ENCODE measurements around the gene B4GALT1.

B4GALT1 gene

GRCh38 chr9:33140401-33141360 is 26.5 kb downstream of the B4GALT1 start:
- Histone ChIP-seq H3K27ac (ENCODE audit: insufficient read depth, low read length, poor library complexity, severe bottlenecking) (peak overlapping the region; percentile 0), H3K9me3 (ENCODE audit: control insufficient read depth, low read length) (no peaks in the 10 kb centered on the region), H3K4me1 (ENCODE audit: control insufficient read depth, insufficient read depth, low read length, poor library complexity, severe bottlenecking) (peaks cover 68% of the 10 kb centered on the region), H3K27me3 (replicated peaks; ENCODE audit: control insufficient read depth, insufficient read depth, low read length, poor library complexity, severe bottlenecking) (no peaks in the 10 kb centered on the region), H3K4me3 (ENCODE audit: insufficient read depth, low read depth, low read length, poor library complexity, severe bottlenecking) (no peak overlapping the region), H3K36me3 (ENCODE audit: control insufficient read depth, insufficient read depth, low read length) (no peaks in the 10 kb centered on the region)
- DNase-seq: no peak

GRCh38 chr9:33139421-33140228 is 27.5 kb downstream of the B4GALT1 start:
- no peak for DNase-seq
- H3K36me3 ChIP-seq (ENCODE audit: control insufficient read depth, insufficient read depth, low read length): peaks cover 6% of the 10 kb centered on the region
- H3K4me3 ChIP-seq (ENCODE audit: insufficient read depth, low read depth, low read length, poor library complexity, severe bottlenecking): no peak overlapping the region
- H3K27ac ChIP-seq (ENCODE audit: insufficient read depth, low read length, poor library complexity, severe bottlenecking): no peak overlapping the region
- no peaks in the 10 kb centered on the region for H3K9me3 ChIP-seq (ENCODE audit: control insufficient read depth, low read length)
- H3K27me3 ChIP-seq (replicated peaks; ENCODE audit: control insufficient read depth, insufficient read depth, low read length, poor library complexity, severe bottlenecking): no peaks in the 10 kb centered on the region
- peaks cover 63% of the 10 kb centered on the region for H3K4me1 ChIP-seq (ENCODE audit: control insufficient read depth, insufficient read depth, low read length, poor library complexity, severe bottlenecking)

- H3K9me3 ChIP-seq (ENCODE audit: control insufficient read depth, low read length): no peaks in the 10 kb centered on the region
- no peaks in the 10 kb centered on the region for H3K27me3 ChIP-seq (replicated peaks; ENCODE audit: control insufficient read depth, insufficient read depth, low read length, poor library complexity, severe bottlenecking)
- peaks cover 15% of the 10 kb centered on the region for H3K36me3 ChIP-seq (ENCODE audit: control insufficient read depth, insufficient read depth, low read length)
- peaks cover 54% of the 10 kb centered on the region for H3K4me1 ChIP-seq (ENCODE audit: control insufficient read depth, insufficient read depth, low read length, poor library complexity, severe bottlenecking)
- H3K4me3 ChIP-seq (ENCODE audit: insufficient read depth, low read depth, low read length, poor library complexity, severe bottlenecking): no peak overlapping the region
- DNase-seq: no peak
- H3K27ac ChIP-seq (ENCODE audit: insufficient read depth, low read length, poor library complexity, severe bottlenecking): no peak overlapping the region
Measured at GRCh38 chr9:33138768-33139167, 28.4 kb downstream of the B4GALT1 start.

- Histone ChIP-seq H3K27ac (ENCODE audit: insufficient read depth, low read length, poor library complexity, severe bottlenecking) (no peak overlapping the region), H3K27me3 (replicated peaks; ENCODE audit: control insufficient read depth, insufficient read depth, low read length, poor library complexity, severe bottlenecking) (no peaks in the 10 kb centered on the region), H3K4me1 (ENCODE audit: control insufficient read depth, insufficient read depth, low read length, poor library complexity, severe bottlenecking) (peaks cover 46% of the 10 kb centered on the region), H3K9me3 (ENCODE audit: control insufficient read depth, low read length) (no peaks in the 10 kb centered on the region), H3K36me3 (ENCODE audit: control insufficient read depth, insufficient read depth, low read length) (peaks cover 23% of the 10 kb centered on the region), H3K4me3 (ENCODE audit: insufficient read depth, low read depth, low read length, poor library complexity, severe bottlenecking) (no peak overlapping the region)
- no peak for DNase-seq
Measured at GRCh38 chr9:33137781-33138264, 29.3 kb downstream of the B4GALT1 start.

DNA sequence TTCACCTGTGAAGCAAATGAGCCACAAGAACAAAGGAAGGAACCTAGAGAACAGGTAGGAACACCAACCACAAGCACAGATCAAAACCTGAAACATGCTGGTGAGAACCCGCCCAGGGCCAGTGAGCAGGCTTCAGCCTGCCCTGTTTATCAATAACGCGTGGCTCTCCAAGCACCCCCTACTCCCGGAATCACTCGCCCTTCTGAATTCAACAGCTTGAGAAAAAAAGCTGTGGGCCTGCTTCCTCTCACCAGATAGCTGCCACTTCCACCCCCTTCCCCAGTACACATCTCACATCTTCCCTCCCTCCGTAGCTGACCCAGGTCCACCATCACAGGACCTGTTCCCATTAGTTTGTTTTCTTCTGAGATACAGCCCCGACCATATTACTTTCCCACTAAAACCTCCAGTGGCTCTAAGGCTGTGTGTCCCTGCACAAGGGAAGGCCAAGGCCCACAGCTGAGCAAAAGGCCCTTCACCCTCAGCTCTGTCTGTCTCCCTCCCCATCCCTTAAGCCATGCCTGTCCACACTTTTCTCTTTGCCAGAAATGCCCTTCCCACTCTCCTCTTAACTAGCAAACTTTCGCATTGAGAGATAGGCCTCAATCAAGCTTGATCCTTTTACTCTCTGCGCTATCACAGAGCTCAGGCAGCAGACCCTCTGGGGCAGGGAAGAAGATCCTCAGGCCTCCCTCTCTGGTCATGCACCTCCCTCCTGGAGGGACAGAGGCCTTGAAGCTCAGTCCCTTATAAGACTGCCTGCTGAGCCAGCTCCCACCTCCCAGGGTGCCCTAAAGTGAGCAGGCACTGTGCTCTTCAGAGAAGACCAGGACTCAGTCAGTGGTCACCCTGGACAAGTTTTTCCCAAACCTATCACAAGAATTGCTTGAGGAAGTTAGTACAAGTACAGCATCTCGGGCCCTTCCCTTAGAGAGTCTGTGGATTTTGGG is 30.1 kb downstream of the B4GALT1 start:
- H3K4me3 ChIP-seq (ENCODE audit: insufficient read depth, low read depth, low read length, poor library complexity, severe bottlenecking): no peak overlapping the region
- no peaks in the 10 kb centered on the region for H3K9me3 ChIP-seq (ENCODE audit: control insufficient read depth, low read length)
- peaks cover 40% of the 10 kb centered on the region for H3K4me1 ChIP-seq (ENCODE audit: control insufficient read depth, insufficient read depth, low read length, poor library complexity, severe bottlenecking)
- H3K27ac ChIP-seq (ENCODE audit: insufficient read depth, low read length, poor library complexity, severe bottlenecking): peak overlapping the region; percentile 12
- peaks cover 23% of the 10 kb centered on the region for H3K36me3 ChIP-seq (ENCODE audit: control insufficient read depth, insufficient read depth, low read length)
- no peak for DNase-seq
- no peaks in the 10 kb centered on the region for H3K27me3 ChIP-seq (replicated peaks; ENCODE audit: control insufficient read depth, insufficient read depth, low read length, poor library complexity, severe bottlenecking)

DNA sequence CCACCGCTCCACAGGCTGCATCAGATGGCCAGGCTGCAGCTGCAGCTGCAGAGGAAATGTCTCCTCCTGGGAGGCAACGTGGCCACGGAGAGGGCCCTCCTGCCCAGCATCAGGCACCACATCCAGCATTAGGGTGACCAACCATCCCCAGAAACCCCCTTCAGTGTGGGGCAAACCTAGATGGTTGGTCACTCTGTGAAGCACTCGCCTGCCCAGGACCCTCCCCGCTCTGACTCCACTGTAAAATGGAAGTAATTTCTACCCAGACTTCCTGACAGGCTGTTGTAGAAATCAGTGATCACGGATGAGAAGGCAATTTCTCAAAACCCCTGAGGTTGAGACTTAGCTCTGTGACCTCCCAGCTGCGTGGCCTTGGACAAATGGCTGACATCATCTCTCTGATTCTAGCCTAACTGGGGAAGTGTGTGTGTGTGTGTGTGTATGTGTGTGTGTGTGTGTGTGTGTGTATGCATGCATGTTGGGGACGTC is 31.6 kb downstream of the B4GALT1 start:
- Histone ChIP-seq H3K27ac (ENCODE audit: insufficient read depth, low read length, poor library complexity, severe bottlenecking) (no peak overlapping the region), H3K4me3 (ENCODE audit: insufficient read depth, low read depth, low read length, poor library complexity, severe bottlenecking) (no peak overlapping the region), H3K4me1 (ENCODE audit: control insufficient read depth, insufficient read depth, low read length, poor library complexity, severe bottlenecking) (peaks cover 27% of the 10 kb centered on the region), H3K36me3 (ENCODE audit: control insufficient read depth, insufficient read depth, low read length) (peaks cover 33% of the 10 kb centered on the region), H3K27me3 (replicated peaks; ENCODE audit: control insufficient read depth, insufficient read depth, low read length, poor library complexity, severe bottlenecking) (no peaks in the 10 kb centered on the region), H3K9me3 (ENCODE audit: control insufficient read depth, low read length) (no peaks in the 10 kb centered on the region)
- DNase-seq: no peak

DNA sequence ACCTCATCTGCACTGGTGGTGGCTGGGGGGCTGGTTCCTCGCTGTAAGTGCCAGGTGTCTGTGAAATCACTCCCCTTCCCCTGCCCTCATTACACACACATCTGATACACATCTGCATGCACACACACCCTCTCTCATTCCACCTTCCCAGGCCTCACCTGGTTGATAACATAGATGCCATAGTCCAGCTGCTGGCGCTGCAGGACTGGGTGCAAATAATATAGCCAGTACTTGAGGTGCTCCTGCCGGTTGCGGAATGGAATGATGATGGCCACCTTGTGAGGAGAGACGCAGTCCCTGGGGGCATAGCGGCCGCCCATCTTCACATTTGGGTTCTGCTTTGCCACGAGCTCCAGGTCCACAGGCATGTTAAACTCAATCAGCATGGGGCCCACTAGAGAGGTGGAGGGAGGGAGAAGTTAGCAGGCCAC is 32.1 kb downstream of the B4GALT1 start:
- no peak for DNase-seq
- H3K9me3 ChIP-seq (ENCODE audit: control insufficient read depth, low read length): no peaks in the 10 kb centered on the region
- no peak overlapping the region for H3K4me3 ChIP-seq (ENCODE audit: insufficient read depth, low read depth, low read length, poor library complexity, severe bottlenecking)
- peaks cover 37% of the 10 kb centered on the region for H3K36me3 ChIP-seq (ENCODE audit: control insufficient read depth, insufficient read depth, low read length)
- no peak overlapping the region for H3K27ac ChIP-seq (ENCODE audit: insufficient read depth, low read length, poor library complexity, severe bottlenecking)
- H3K27me3 ChIP-seq (replicated peaks; ENCODE audit: control insufficient read depth, insufficient read depth, low read length, poor library complexity, severe bottlenecking): no peaks in the 10 kb centered on the region
- peaks cover 23% of the 10 kb centered on the region for H3K4me1 ChIP-seq (ENCODE audit: control insufficient read depth, insufficient read depth, low read length, poor library complexity, severe bottlenecking)

- H3K27ac ChIP-seq (ENCODE audit: insufficient read depth, low read length, poor library complexity, severe bottlenecking): no peak overlapping the region
- H3K9me3 ChIP-seq (ENCODE audit: control insufficient read depth, low read length): no peaks in the 10 kb centered on the region
- no peak overlapping the region for H3K4me3 ChIP-seq (ENCODE audit: insufficient read depth, low read depth, low read length, poor library complexity, severe bottlenecking)
- H3K4me1 ChIP-seq (ENCODE audit: control insufficient read depth, insufficient read depth, low read length, poor library complexity, severe bottlenecking): peaks cover 14% of the 10 kb centered on the region
- DNase-seq: no peak
- peaks cover 54% of the 10 kb centered on the region for H3K36me3 ChIP-seq (ENCODE audit: control insufficient read depth, insufficient read depth, low read length)
- no peaks in the 10 kb centered on the region for H3K27me3 ChIP-seq (replicated peaks; ENCODE audit: control insufficient read depth, insufficient read depth, low read length, poor library complexity, severe bottlenecking)
Measured at GRCh38 chr9:33133186-33133585, 34.0 kb downstream of the B4GALT1 start.
